C4-2B (cell line): ENCODE data around the gene SHISA9.

Experiments used
- H3K27ac ChIP-seq: fragments of 450-650 bp; 2 replicates; pipeline ENCODE4 v1.5.1; 2017
- CTCF ChIP-seq: fragments of 450-650 bp; conservative IDR thresholded peaks from 2 replicates; pipeline ENCODE4 v1.5.1; 2017; ENCODE audit warnings: mild to moderate bottlenecking
- ZFX ChIP-seq: fragments of 450-650 bp; IDR thresholded peaks from 2 replicates; pipeline ENCODE4 v1.6.1; 2017

SHISA9 gene

GRCh38 chr16:12927591-12927990 is 26.2 kb downstream of the SHISA9 start:
- TF ChIP-seq ZFX, result no peak
- no peak for TF ChIP-seq CTCF
- H3K27ac ChIP-seq, result no peak overlapping the region

- no peak overlapping the region for H3K27ac ChIP-seq
- no peak for TF ChIP-seq ZFX
- no peak for TF ChIP-seq CTCF
Measured at GRCh38 chr16:12930881-12931280, 29.5 kb downstream of the SHISA9 start.

GRCh38 chr16:12936391-12936790 is 35.0 kb downstream of the SHISA9 start:
- TF ChIP-seq CTCF, result no peak
- TF ChIP-seq ZFX, result no peak
- no peak overlapping the region for H3K27ac ChIP-seq

GRCh38 chr16:12941896-12942295 is 40.5 kb downstream of the SHISA9 start:
- TF ChIP-seq ZFX, result no peak
- no peak for TF ChIP-seq CTCF
- H3K27ac ChIP-seq, result no peak overlapping the region

- TF ChIP-seq ZFX (no peak), CTCF (no peak)
- H3K27ac ChIP-seq, result no peak overlapping the region
Measured at GRCh38 chr16:12942861-12943260, 41.5 kb downstream of the SHISA9 start.

- no peak for TF ChIP-seq ZFX
- no peak for TF ChIP-seq CTCF
- H3K27ac ChIP-seq, result no peak overlapping the region
Measured at GRCh38 chr16:12944300-12944699, 42.9 kb downstream of the SHISA9 start.

GRCh38 chr16:12951392-12951791 is 50.0 kb downstream of the SHISA9 start:
- no peak for TF ChIP-seq ZFX
- TF ChIP-seq CTCF, result no peak
- H3K27ac ChIP-seq, result no peak overlapping the region
